ENCODE results near the gene POLQ. TPM values are rescaled to one million over a fixed set of nuclear protein-coding genes. Genes with fewer than 3 reads are reported as not detected.

POLQ gene
- total and polyA plus RNA-seq, 2 of the 8 experiments (the other 6 are each of a cell fraction or from before 2014, with no cell fraction given) = 3.6 to 15.3 TPM

DNA sequence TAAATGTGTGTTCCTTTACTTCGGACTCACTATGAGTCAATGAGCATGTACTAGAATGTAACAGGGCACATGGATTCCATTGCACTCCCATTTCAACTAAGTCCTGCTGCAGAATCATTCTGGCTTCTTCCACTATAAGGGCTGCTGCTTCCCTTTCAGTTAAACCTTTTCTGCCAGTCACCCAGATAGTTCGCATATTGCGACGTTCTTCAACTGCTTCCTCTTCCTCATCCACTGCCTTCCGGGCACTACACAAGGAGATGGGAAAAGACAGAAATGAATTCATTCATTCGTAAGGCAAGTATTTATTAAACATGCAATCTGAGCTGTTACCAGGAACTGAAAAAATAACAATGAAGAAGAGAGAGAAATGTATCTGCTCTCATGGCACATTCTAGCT is 55.6 kb downstream of the POLQ start:
- 90% methylated on average over 6 of the region's 6 CpGs; no CpG with 5 or more reads in 1 of the 2 experiments for WGBS, 2 experiments (ENCODE audit: extremely low coverage in 1 of 2, insufficient coverage in 1 of 2, insufficient read length in 1 of 2, insufficient replicate concordance in 2 of 2, low coverage in 1 of 2, low lambda C conversion rate in 2 of 2, missing lambda C conversion rate in 1 of 2)
- Histone ChIP-seq H3K56ac (replicated peaks; ENCODE audit: insufficient read length, low read depth, low read length) (no peak overlapping the region), H3K27ac (ENCODE audit: low read depth, low read length) (no peak overlapping the region), H3K27me3 (replicated peaks in 1 of 4; ENCODE audit: control insufficient read depth in 3 of 4, extremely low read depth in 1 of 4, insufficient read depth in 3 of 4, low read length in 3 of 4) (no peaks in the 10 kb centered on the region), H4K91ac (replicated peaks; ENCODE audit: insufficient read length, low read length) (no peak overlapping the region), H3K23ac (ENCODE audit: insufficient read length) (no peak overlapping the region), H2BK12ac (ENCODE audit: low read depth, low read length) (no peak overlapping the region), H3K79me1 (ENCODE audit: low read depth, low read length) (no peaks in the 10 kb centered on the region), H3K14ac (ENCODE audit: insufficient read length) (no peak overlapping the region), H4K8ac (ENCODE audit: extremely low read depth, insufficient read depth, low read length) (no peak overlapping the region), H3K18ac (ENCODE audit: extremely low read depth, low read length) (no peak overlapping the region), H3K36me3 (ENCODE audit: control insufficient read depth in 2 of 4, insufficient read depth in 4 of 4, low read length in 3 of 4) (peaks cover 2 to 29% (median 11%) of the 10 kb centered on the region in 4 experiments; a peak in 7 of 8 replicates), H4K20me1 (replicated peaks in 1 of 2; ENCODE audit: control insufficient read depth in 1 of 2, insufficient read depth in 2 of 2, low read length in 2 of 2) (peaks cover 0 to 2% of the 10 kb centered on the region in 2 experiments), H3K4me3 (ENCODE audit: extremely low read depth in 1 of 4, insufficient read depth in 2 of 4, low read depth in 3 of 4, low read length in 4 of 4) (no peak overlapping the region), H4K5ac (ENCODE audit: insufficient read length, low read depth, low read length) (no peak overlapping the region), H2BK20ac (ENCODE audit: low read length) (no peak overlapping the region), H2BK120ac (replicated peaks; ENCODE audit: low read depth, low read length) (no peak overlapping the region), H3K23me2 (ENCODE audit: low read depth, low read length) (no peaks in the 10 kb centered on the region), H3K4ac (replicated peaks; ENCODE audit: insufficient read length, low read depth, low read length) (no peak overlapping the region), H3K79me2 (ENCODE audit: control insufficient read depth in 1 of 2, insufficient read depth in 2 of 2, low read length in 2 of 2) (no peaks in the 10 kb centered on the region), H3K4me1 (replicated peaks in 1 of 4; ENCODE audit: control insufficient read depth in 3 of 4, insufficient read depth in 4 of 4, low read length in 3 of 4) (no peaks in the 10 kb centered on the region), H3K4me2 (ENCODE audit: insufficient read depth in 1 of 2, low read depth in 2 of 2, low read length in 2 of 2) (no peak overlapping the region), H3K9ac (replicated peaks in 1 of 4; ENCODE audit: extremely low read depth in 1 of 4, low read depth in 3 of 4, low read length in 3 of 4) (no peak overlapping the region), H2BK5ac (ENCODE audit: low read depth, low read length) (no peak overlapping the region), H2BK15ac (ENCODE audit: low read length) (no peak overlapping the region), H2AK5ac (ENCODE audit: low read depth, low read length) (no peak overlapping the region), H3K9me3 (ENCODE audit: insufficient read depth in 2 of 2, low read depth in 1 of 2, low read length in 1 of 2) (no peaks in the 10 kb centered on the region), H2AFZ (ENCODE audit: low read length) (no peak overlapping the region)
- FAIRE-seq (no peak), DNase-seq (ENCODE audit: low read depth in 1 of 2, low spot score in 2 of 2) (no peak)
- POLR2A ChIA-PET (ENCODE audit: partially characterized antibody) = no interaction called here
- TF ChIP-seq RFX5 (IDR thresholded peaks at IDR 0.05; ENCODE audit: borderline replicate concordance, low read depth, low read length) = no peak
- no peak for TF ChIP-seq KDM1A (IDR thresholded peaks at IDR 0.05; ENCODE audit: borderline replicate concordance, low read length)
- TF ChIP-seq JUN (IDR thresholded peaks at IDR 0.05; ENCODE audit: low read depth, low read length) = no peak
- no peak for TF ChIP-seq BRCA1 (IDR thresholded peaks at IDR 0.05; ENCODE audit: low read depth, low read length)
- TF ChIP-seq TBP (IDR thresholded peaks at IDR 0.05; ENCODE audit: low read depth, low read length) = no peak
- no peak for TF ChIP-seq CHD1 (IDR thresholded peaks at IDR 0.05; ENCODE audit: low read depth, low read length)
- no peak for TF ChIP-seq TAF1 (IDR thresholded peaks at IDR 0.05; ENCODE audit: low read depth, low read length)
- TF ChIP-seq PHF8 (conservative IDR thresholded peaks at IDR 0.05; ENCODE audit: low read depth, low read length) = no peak
- no peak for TF ChIP-seq CEBPB (IDR thresholded peaks at IDR 0.05; ENCODE audit: low read depth, low read length)
- no peak for TF ChIP-seq EP300 (IDR thresholded peaks at IDR 0.05; ENCODE audit: borderline replicate concordance in 1 of 2, low read depth in 2 of 2, low read length in 2 of 2)
- no peak for TF ChIP-seq RXRA (IDR thresholded peaks at IDR 0.05; ENCODE audit: insufficient read depth, low read depth, low read length)
- no peak for TF ChIP-seq SIN3A (conservative IDR thresholded peaks at IDR 0.05 in 1 of 2, IDR thresholded peaks at IDR 0.05 in 1 of 2; ENCODE audit: low read depth in 1 of 2, low read length in 2 of 2)
- TF ChIP-seq POLR2A (IDR thresholded peaks at IDR 0.05; ENCODE audit: control extremely low read depth in 1 of 2, low read depth in 2 of 2, low read length in 2 of 2) = no peak
- no peak for TF ChIP-seq BACH1 (IDR thresholded peaks at IDR 0.05; ENCODE audit: low read length)
- TF ChIP-seq NANOG (IDR thresholded peaks at IDR 0.05; ENCODE audit: insufficient read depth, low read depth, low read length, poor library complexity, severe bottlenecking) = no peak
- no peak for TF ChIP-seq MAFK (IDR thresholded peaks at IDR 0.05; ENCODE audit: low read depth, low read length)
- CTCF ChIA-PET (ENCODE audit: partially characterized antibody) = no interaction called here
